ENCODE data around the gene ZSWIM8.
"Not testable (repeated sequence)": the region's sequence is repeated elsewhere in the genome, so short reads cannot be mapped to it uniquely, and the experiment has no call there.

ZSWIM8 gene

DNA sequence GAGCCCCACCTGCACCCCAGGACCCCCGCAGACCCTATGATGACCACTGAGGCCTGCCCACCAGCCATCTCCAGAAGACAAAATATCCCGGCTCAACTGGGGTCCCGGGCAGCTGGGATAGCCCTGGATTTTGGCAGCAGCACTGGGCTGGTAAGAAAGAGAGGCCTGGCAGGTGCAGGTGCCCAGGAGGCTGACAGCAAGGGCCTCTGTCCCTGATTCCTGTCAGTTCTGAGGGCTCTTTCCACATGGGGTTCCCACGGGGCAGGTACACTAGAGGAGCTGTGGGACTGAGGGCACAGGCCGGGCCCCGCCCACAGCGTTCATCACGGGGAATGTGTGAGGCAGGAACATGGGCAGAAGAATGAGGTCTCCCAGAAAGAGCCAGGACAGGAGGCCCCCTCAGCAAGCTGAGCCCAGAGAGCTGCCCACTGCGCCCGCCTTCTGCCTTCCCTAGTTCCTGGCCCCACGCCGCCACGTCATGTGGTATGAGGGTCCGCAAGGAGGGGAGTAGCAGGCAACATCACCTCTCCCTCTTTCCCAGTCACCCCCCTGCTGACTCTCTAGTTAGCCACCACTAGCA, 38.8 kb downstream of the ZSWIM8 start:
- TF ChIP-seq, protein P1, sequence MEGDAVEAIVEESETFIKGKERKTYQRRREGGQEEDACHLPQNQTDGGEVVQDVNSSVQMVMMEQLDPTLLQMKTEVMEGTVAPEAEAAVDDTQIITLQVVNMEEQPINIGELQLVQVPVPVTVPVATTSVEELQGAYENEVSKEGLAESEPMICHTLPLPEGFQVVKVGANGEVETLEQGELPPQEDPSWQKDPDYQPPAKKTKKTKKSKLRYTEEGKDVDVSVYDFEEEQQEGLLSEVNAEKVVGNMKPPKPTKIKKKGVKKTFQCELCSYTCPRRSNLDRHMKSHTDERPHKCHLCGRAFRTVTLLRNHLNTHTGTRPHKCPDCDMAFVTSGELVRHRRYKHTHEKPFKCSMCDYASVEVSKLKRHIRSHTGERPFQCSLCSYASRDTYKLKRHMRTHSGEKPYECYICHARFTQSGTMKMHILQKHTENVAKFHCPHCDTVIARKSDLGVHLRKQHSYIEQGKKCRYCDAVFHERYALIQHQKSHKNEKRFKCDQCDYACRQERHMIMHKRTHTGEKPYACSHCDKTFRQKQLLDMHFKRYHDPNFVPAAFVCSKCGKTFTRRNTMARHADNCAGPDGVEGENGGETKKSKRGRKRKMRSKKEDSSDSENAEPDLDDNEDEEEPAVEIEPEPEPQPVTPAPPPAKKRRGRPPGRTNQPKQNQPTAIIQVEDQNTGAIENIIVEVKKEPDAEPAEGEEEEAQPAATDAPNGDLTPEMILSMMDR (IDR thresholded peaks at IDR 0.05; ENCODE audit: control extremely low read depth, extremely low read depth, low read depth, missing control alignments): no peak
- CTCF ChIA-PET: interaction anchor here (5.0 kb wide), 1 partner anchor 9 kb away, joined by 23 read pairs; no protein-coding TSS in a partner anchor
- POLR2A ChIA-PET: no interaction called here
- no peak for DNase-seq (ENCODE audit: extremely low spot score)

DNA sequence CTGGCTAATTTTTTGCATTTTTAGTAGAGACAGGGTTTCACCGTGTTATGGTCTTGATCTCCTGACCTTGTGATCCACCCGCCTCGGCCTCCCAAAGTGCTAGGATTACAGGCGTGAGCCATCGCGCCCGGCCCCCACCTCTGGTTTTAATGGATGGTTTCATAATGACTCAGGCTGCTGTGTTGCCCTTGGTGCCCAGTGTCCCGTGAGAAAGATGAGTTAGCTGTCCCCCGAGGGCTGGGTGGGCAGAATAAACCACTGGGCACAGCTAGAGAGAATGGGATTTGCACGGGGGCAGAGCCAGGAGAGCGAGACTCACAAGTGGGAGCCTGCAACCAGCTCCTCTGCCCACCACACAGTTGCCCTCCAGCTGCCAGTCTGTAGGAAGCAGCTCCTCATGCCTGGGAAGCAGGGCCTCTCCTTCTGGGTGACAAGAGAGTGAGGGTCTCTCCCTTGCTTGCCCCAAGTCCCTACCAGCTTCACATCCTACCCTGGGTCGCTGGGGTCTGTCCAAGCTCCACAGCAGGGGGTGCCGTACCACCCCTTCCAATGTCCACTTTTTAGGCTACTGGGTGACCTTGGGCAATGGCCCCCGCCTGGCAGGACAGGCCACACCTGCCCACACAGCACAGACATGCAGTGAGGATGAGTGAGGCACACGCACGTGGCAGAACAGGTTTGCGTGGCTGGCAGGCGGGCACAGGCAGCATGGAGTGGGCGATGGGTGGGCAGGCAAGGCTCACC, 42.1 kb downstream of the ZSWIM8 start:
- POLR2A ChIA-PET: no interaction called here
- CTCF ChIA-PET: interaction anchor here (0.8 to 5.0 kb wide), 9 partner anchors 12 to 112 kb away, joined by 3 to 23 read pairs (median 3); no protein-coding TSS in a partner anchor
- no peak for DNase-seq (ENCODE audit: extremely low spot score)
- TF ChIP-seq, protein P1 (IDR thresholded peaks at IDR 0.05; ENCODE audit: control extremely low read depth, extremely low read depth, low read depth, missing control alignments): no peak

DNA sequence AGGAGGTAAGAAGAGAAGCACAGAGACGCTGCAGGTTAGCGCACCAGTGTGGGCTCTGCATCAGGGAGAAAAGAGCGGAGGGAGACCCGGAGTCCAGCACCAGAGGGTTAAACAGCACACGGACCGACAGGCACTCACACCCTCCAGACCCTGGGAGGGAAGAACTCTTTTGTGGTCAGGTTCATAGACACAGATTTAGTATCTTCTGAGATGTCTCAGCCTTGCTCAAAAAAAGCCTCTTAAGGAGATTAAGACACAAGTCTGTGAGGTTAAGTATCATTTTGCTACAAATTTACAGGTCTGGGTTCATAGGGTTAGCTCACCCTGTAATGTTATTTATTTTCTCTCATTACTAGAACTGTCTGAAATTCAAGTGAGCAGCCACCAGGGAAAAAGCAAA, 42.8 kb downstream of the ZSWIM8 start:
- POLR2A ChIA-PET: no interaction called here

DNA sequence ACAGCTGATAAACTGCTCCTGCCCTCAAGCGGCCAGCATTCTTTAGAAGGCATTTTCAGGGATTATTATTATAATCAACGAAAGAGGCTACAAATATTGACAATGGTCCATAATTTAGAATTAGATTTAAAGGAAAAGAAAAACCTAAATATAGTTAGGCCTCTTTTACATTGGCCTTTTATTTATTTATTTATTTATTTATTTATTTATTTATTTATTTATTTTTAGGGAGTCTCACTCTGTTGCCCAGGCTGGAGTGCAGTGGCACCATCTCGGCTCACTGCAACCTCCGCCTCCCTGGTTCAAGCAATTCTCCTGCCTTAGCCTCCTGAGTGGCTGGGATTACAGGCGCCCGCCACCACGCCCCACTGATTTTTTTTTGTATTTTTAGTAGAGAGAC, 43.7 kb downstream of the ZSWIM8 start:
- POLR2A ChIA-PET; DNase-seq (ENCODE audit: extremely low spot score): not testable (repeated sequence)
- CTCF ChIA-PET: interaction anchor here (0.9 to 3.4 kb wide), 6 partner anchors 10 to 127 kb away, joined by 3 to 10 read pairs (median 4); no protein-coding TSS in a partner anchor

More for the DNA sequence above, 42.8 kb downstream of the ZSWIM8 start:
- no peak for DNase-seq (ENCODE audit: extremely low spot score)
- CTCF ChIA-PET: interaction anchor here (0.9 to 1.6 kb wide), 6 partner anchors 9 to 51 kb away, joined by 3 to 10 read pairs (median 3); no protein-coding TSS in a partner anchor
- TF ChIP-seq, protein P1 (IDR thresholded peaks at IDR 0.05; ENCODE audit: control extremely low read depth, extremely low read depth, low read depth, missing control alignments): no peak

DNA sequence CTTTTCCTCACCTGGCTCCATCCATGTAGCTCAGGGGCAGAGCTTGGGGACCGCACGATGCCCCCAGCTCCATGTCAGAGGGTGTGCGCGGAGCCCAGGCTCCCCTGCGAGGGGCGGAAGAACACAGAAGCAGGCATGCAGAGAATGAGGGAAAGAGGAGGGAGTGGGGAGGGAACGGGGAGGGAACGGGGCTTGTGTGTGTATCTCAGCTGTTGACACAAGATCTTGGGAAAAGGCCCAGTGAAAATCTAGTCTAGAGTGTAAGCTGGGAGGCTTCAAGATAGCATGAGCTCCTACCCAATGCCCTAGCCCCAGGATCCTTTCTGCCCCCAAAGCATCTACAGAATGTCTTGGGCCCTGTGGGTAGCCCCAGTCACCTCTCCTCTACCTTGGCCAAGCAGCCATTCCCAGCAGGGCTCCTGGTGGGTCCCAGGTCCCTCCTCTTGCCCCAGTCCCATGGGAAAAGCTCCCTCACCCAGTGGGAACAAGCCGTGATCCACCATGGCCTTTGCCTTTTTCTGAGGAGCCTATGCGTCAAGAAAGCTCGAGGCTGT, 51.1 kb downstream of the ZSWIM8 start:
- no peak for DNase-seq (ENCODE audit: extremely low spot score)

DNA sequence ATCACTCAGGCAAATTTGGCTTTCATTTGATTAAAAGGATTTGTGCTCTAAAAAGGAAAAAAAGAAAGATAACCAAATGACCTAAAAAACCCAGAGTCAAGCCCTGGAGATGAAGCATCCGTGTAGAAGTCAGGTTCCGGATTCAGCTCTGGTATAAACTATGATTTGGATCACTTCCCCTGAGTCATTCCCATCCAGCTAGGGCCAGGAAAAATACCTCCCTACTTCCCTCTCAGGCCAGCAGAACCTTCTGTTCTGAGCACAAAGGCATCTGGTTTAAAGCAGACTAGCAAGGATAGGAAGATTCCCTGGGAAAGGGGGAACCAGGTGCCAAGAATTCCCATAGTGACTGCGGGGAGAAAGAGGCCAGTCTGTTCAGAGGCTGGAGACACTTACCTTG, 51.7 kb downstream of the ZSWIM8 start:
- CTCF ChIA-PET: interaction anchor here (1.3 to 9.0 kb wide), 3 partner anchors 12 to 245 kb away, joined by 3 to 47 read pairs (median 29); no protein-coding TSS in a partner anchor
- TF ChIP-seq, protein P1 (IDR thresholded peaks at IDR 0.05; ENCODE audit: control extremely low read depth, extremely low read depth, low read depth, missing control alignments): no peak
- POLR2A ChIA-PET: no interaction called here
- DNase-seq (ENCODE audit: extremely low spot score): no peak

More for the DNA sequence above, 51.1 kb downstream of the ZSWIM8 start:
- TF ChIP-seq, protein P1 (IDR thresholded peaks at IDR 0.05; ENCODE audit: control extremely low read depth, extremely low read depth, low read depth, missing control alignments): no peak
- POLR2A ChIA-PET: no interaction called here
- CTCF ChIA-PET: interaction anchor here (1.3 to 9.0 kb wide), 3 partner anchors 13 to 245 kb away, joined by 3 to 47 read pairs (median 29); no protein-coding TSS in a partner anchor

Data from GM10248 (cell line).